Fibroblast of lung (primary cell): Measurements from ENCODE around the gene KLHL29. TPM values are rescaled to one million over a fixed set of nuclear protein-coding genes. Genes with fewer than 3 reads are reported as not detected.

Experiments used
- DNase-seq, 2 donors: peaks; one replicate each; pipeline versions ENCODE4 v3.0.0 to v3.0.0-alpha.2; 2010; ENCODE audit warnings: low read depth in 2 of 2
- H2AFZ ChIP-seq: 2 replicates; pipeline ENCODE4 v1.5.1; 2012; ENCODE audit warnings: low read length, control low read depth, inconsistent platforms
- H3K27ac ChIP-seq: 2 replicates; pipeline ENCODE4 v1.5.1; 2011; ENCODE audit warnings: low read length, control low read depth; ENCODE audit not compliant: insufficient read depth
- H3K27me3 ChIP-seq: 2 replicates; pipeline ENCODE4 v1.5.1; 2011; ENCODE audit warnings: mild to moderate bottlenecking, low read length; ENCODE audit not compliant: control insufficient read depth, insufficient read depth
- H3K36me3 ChIP-seq: 2 replicates; pipeline ENCODE4 v1.5.1; 2011; ENCODE audit warnings: low read length; ENCODE audit not compliant: control insufficient read depth, insufficient read depth
- H3K4me1 ChIP-seq: 2 replicates; pipeline ENCODE4 v1.5.1; 2011; ENCODE audit warnings: low read length; ENCODE audit not compliant: control insufficient read depth, insufficient read depth; ENCODE audit errors: extremely low read depth
- H3K4me2 ChIP-seq: 2 replicates; pipeline ENCODE4 v1.5.1; 2011; ENCODE audit warnings: low read length, control low read depth; ENCODE audit not compliant: insufficient read depth; ENCODE audit errors: extremely low read depth
- H3K4me3 ChIP-seq, 4 experiments: fragments of 200-600 bp in 1 of 4; sonication (generic) in 1 of 4; replicated peaks in 1 of 4; 2 replicates each; pipeline ENCODE4 v1.5.1; 2011 to 2016; ENCODE audit warnings: low read length in 4 of 4, low read depth in 3 of 4, mild to moderate bottlenecking in 3 of 4, control low read depth in 2 of 4, inconsistent platforms in 1 of 4, mixed read lengths in 1 of 4; ENCODE audit not compliant: insufficient read depth in 1 of 4; ENCODE audit errors: control extremely low read depth in 1 of 4
- H3K79me2 ChIP-seq: 2 replicates; pipeline ENCODE4 v1.5.1; 2012; ENCODE audit warnings: mild to moderate bottlenecking, low read length, inconsistent platforms; ENCODE audit not compliant: control insufficient read depth, insufficient read depth
- H3K9ac ChIP-seq: 2 replicates; pipeline ENCODE4 v1.5.1; 2011; ENCODE audit warnings: mild to moderate bottlenecking, low read length, control low read depth; ENCODE audit not compliant: insufficient read depth
- H3K9me3 ChIP-seq: 2 replicates; pipeline ENCODE4 v1.5.1; 2012; ENCODE audit warnings: low read depth, low read length; ENCODE audit not compliant: control insufficient read depth, insufficient read depth
- H4K20me1 ChIP-seq: 2 replicates; pipeline ENCODE4 v1.5.1; 2011; ENCODE audit warnings: low read length; ENCODE audit not compliant: control insufficient read depth, insufficient read depth; ENCODE audit errors: extremely low read depth
- EZH2 ChIP-seq: IDR thresholded peaks from 2 replicates; pipeline ENCODE4 v1.5.1; 2012; ENCODE audit warnings: low read length, control low read depth, mild to moderate bottlenecking; ENCODE audit errors: missing control alignments
- polyA plus RNA-seq, 2 donors: library from polyadenylated mRNA; depleted of rRNA in 1 of 2; stranded (reverse) in 1 of 2; unstranded in 1 of 2; fragments of >200 nt; gene quantifications; 2 replicates each; pipeline ENCODE4 v1.2.1, GENCODE V29; 2011 to 2012; ENCODE audit warnings: missing spikeins in 1 of 2
- total RNA-seq: library from RNA; depleted of rRNA; stranded (reverse); fragments of >200 nt; gene quantifications from 2 replicates; pipeline ENCODE4 v1.2.1, GENCODE V29; 2014
- TF ChIP-seq, protein P1 (sequence below), 2 donors: IDR thresholded peaks in 1 of 2; conservative IDR thresholded peaks in 1 of 2; 1 replicate in 1 of 2; 2 replicates in 1 of 2; pipeline ENCODE4 v1.5.1; 2011 to 2012; ENCODE audit warnings: low read length in 2 of 2, control low read depth in 1 of 2, inconsistent platforms in 1 of 2, low read depth in 1 of 2, mild to moderate bottlenecking in 1 of 2

The KLHL29 gene
- total and polyA plus RNA-seq, 2 donors (not counting 1 experiment from before 2014, with no cell fraction given): 7.1 to 7.9 TPM

DNA sequence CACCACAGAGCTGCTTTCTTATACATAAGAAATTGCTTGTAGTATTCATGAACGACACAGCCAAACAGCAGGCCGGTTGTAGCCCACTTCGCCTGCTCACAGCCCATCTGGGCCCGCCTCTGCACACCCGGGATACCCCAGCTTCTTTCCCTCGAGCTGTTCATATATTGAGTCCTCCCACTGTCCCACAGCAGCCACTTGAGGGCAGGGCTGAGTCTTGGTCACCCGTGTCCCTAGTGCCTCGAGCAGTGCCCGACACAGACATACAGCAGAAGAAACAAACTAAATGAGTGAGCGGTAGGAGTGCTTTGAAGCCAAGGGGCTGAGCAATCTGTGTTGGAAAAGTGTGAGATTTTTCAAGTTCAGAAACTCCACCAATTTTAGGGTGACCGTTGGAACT, 251.4 kb downstream of the KLHL29 start:
- H2AFZ ChIP-seq: no peak overlapping the region
- H3K27ac ChIP-seq: no peak overlapping the region
- H3K79me2 ChIP-seq: no peaks in the 10 kb centered on the region
- peak; percentile 24 to 35 for DNase-seq
- H3K9me3 ChIP-seq: no peaks in the 10 kb centered on the region
- no peak overlapping the region for H3K4me3 ChIP-seq
- no peaks in the 10 kb centered on the region for H4K20me1 ChIP-seq
- TF ChIP-seq EZH2: no peak
- TF ChIP-seq, protein P1, sequence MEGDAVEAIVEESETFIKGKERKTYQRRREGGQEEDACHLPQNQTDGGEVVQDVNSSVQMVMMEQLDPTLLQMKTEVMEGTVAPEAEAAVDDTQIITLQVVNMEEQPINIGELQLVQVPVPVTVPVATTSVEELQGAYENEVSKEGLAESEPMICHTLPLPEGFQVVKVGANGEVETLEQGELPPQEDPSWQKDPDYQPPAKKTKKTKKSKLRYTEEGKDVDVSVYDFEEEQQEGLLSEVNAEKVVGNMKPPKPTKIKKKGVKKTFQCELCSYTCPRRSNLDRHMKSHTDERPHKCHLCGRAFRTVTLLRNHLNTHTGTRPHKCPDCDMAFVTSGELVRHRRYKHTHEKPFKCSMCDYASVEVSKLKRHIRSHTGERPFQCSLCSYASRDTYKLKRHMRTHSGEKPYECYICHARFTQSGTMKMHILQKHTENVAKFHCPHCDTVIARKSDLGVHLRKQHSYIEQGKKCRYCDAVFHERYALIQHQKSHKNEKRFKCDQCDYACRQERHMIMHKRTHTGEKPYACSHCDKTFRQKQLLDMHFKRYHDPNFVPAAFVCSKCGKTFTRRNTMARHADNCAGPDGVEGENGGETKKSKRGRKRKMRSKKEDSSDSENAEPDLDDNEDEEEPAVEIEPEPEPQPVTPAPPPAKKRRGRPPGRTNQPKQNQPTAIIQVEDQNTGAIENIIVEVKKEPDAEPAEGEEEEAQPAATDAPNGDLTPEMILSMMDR (conservative IDR thresholded peaks at IDR 0.05 in 1 of 2, IDR thresholded peaks at IDR 0.05 in 1 of 2; ENCODE audit: low read depth in 1 of 2, low read length in 2 of 2): peak; percentile 19 to 28
- H3K36me3 ChIP-seq: no peaks in the 10 kb centered on the region
- H3K27me3 ChIP-seq: no peaks in the 10 kb centered on the region
- H3K4me1 ChIP-seq: peaks cover 8% of the 10 kb centered on the region
- H3K4me2 ChIP-seq: no peak overlapping the region
- H3K9ac ChIP-seq: no peak overlapping the region

DNA sequence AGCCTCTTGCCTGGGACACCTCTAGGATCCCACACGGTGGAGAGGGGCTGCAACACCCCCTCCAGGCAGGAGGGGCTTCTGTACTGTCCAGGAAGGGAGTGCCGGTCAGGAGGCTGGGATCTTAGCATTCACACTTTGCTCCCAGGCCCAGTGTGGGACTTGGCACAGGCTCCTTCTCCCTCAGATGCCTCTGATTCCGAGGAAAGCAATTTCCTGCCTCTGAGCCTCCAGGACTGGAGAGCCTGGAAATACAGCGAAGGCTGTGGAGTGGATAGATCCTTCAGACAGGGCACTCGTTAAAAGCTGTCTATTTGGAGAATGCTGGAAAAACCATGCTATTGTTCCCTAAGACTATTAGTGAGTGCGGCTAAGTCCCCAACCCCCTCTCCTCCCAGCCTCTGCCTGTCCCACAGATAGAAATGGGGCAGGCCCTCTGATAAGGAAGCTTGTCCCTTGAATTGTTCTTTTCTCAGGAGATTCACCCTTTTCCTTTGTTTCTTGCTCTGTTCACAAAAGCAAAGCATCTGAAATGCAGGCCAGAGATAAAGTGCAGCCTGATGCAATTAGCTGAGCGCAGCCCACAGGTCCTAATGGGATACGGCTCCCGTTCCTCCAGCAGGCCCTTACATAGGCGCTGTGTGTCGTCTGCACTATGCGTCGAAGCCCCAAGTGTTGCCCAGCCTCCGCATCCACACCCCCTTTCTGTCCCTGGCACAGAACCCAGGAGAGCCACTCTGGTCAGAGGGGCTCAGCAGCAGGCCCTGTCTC, 252.2 kb downstream of the KLHL29 start:
- Histone ChIP-seq H2AFZ (no peak overlapping the region), H3K4me2 (peak overlapping the region; percentile 40), H3K27ac (no peak overlapping the region)

DNA sequence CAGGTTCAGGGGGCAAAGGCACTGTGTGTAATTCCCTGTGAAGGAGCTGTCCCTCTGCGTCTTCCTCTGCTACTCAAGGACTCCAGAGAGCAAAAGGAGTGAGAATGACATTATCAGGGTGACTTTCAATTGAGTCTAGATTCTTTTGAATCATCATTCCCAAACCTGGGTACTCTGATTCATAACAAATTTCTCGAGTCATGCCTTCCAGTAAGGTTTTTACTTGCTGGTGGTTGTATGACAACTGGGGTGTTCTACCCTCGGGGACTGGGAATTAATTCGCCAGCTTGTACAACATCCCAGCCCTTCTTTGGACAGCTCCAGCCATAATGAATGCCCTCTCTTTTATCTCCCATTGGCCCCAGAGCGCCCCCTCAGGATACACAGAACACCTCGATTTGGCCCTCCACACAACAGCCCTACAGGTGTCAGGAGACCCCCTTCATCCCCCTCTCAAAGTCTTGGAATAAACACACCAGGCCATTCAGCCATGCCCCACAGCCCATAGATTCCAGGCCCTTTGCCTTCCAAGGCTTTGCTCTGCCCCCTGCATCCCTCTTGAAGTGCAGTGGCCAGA, 254.5 kb downstream of the KLHL29 start:
- TF ChIP-seq, protein P1 (conservative IDR thresholded peaks at IDR 0.05 in 1 of 2, IDR thresholded peaks at IDR 0.05 in 1 of 2; ENCODE audit: low read depth in 1 of 2, low read length in 2 of 2): no peak
- TF ChIP-seq EZH2: no peak
- Histone ChIP-seq H3K27me3 (no peaks in the 10 kb centered on the region), H4K20me1 (no peaks in the 10 kb centered on the region), H3K4me2 (no peak overlapping the region), H3K27ac (no peak overlapping the region), H3K36me3 (no peaks in the 10 kb centered on the region), H3K4me1 (peaks cover 8% of the 10 kb centered on the region), H3K4me3 (no peak overlapping the region), H3K9ac (no peak overlapping the region), H3K9me3 (no peaks in the 10 kb centered on the region), H3K79me2 (no peaks in the 10 kb centered on the region), H2AFZ (no peak overlapping the region)
- DNase-seq: no peak

More for the DNA sequence above, 252.2 kb downstream of the KLHL29 start:
- Histone ChIP-seq H3K36me3 (no peaks in the 10 kb centered on the region), H3K9me3 (no peaks in the 10 kb centered on the region), H4K20me1 (no peaks in the 10 kb centered on the region), H3K27me3 (no peaks in the 10 kb centered on the region), H3K4me1 (peaks cover 8% of the 10 kb centered on the region), H3K9ac (no peak overlapping the region), H3K4me3 (no peak overlapping the region), H3K79me2 (no peaks in the 10 kb centered on the region)
- DNase-seq: peak; percentile 54 to 86
- TF ChIP-seq, protein P1 (conservative IDR thresholded peaks at IDR 0.05 in 1 of 2, IDR thresholded peaks at IDR 0.05 in 1 of 2; ENCODE audit: low read depth in 1 of 2, low read length in 2 of 2): no peak
- no peak for TF ChIP-seq EZH2
